Smooth muscle cell (in vitro differentiated cells): Measurements from ENCODE around the gene UPK2. TPM values are rescaled to one million over a fixed set of nuclear protein-coding genes. Genes with fewer than 3 reads are reported as not detected.

ENCODE experiments used
- DNase-seq: peaks from one replicate; lab custom pipeline; 2025; ENCODE audit not compliant: unreplicated experiment; lab: John Stamatoyannopoulos, UW
- H2AFZ ChIP-seq: fragments of 200-600 bp; sonication (generic); 2 replicates; pipeline ENCODE4 v1.6.0; 2016; ENCODE audit warnings: antibody characterized with exemption, low read depth, mild to moderate bottlenecking
- H3F3A ChIP-seq: fragments of 200-600 bp; sonication (generic); 2 replicates; pipeline ENCODE4 v1.6.0; 2017; ENCODE audit warnings: antibody characterized with exemption, low read depth
- H3K27ac ChIP-seq: fragments of 200-600 bp; sonication (generic); 2 replicates; pipeline ENCODE4 v1.5.1; 2016; ENCODE audit warnings: low read depth, mild to moderate bottlenecking
- H3K27me3 ChIP-seq: fragments of 200-600 bp; sonication (generic); 2 replicates; pipeline ENCODE4 v1.6.1; 2016; ENCODE audit warnings: low read depth, mild to moderate bottlenecking
- H3K36me3 ChIP-seq: fragments of 200-600 bp; sonication (generic); 2 replicates; pipeline ENCODE4 v1.5.1; 2016; ENCODE audit warnings: low read depth
- H3K4me1 ChIP-seq: fragments of 200-600 bp; sonication (generic); 2 replicates; pipeline ENCODE4 v1.5.1; 2016; ENCODE audit warnings: low read depth
- H3K4me2 ChIP-seq: fragments of 200-600 bp; sonication (generic); 2 replicates; pipeline ENCODE4 v1.6.0; 2016; ENCODE audit warnings: mild to moderate bottlenecking
- H3K4me3 ChIP-seq: fragments of 200-600 bp; sonication (generic); 2 replicates; pipeline ENCODE4 v1.5.1; 2016; ENCODE audit warnings: mild to moderate bottlenecking
- H3K79me2 ChIP-seq: fragments of 200-600 bp; sonication (generic); 2 replicates; pipeline ENCODE4 v1.6.0; 2016; ENCODE audit warnings: low read depth, mild to moderate bottlenecking
- H3K9ac ChIP-seq: fragments of 200-600 bp; sonication (generic); 2 replicates; pipeline ENCODE4 v1.6.0; 2016; ENCODE audit warnings: low read depth
- H3K9me3 ChIP-seq: fragments of 200-600 bp; sonication (generic); replicated peaks from 2 replicates; pipeline ENCODE4 v1.5.1; 2016; ENCODE audit warnings: low read depth
- H4K20me1 ChIP-seq: fragments of 200-600 bp; sonication (generic); 2 replicates; pipeline ENCODE4 v1.6.0; 2016; ENCODE audit warnings: low read depth
- CTCF ChIP-seq: fragments of 200-600 bp; sonication (generic); IDR thresholded peaks from 2 replicates; pipeline ENCODE4 v1.5.1; 2017; ENCODE audit warnings: borderline replicate concordance, mild to moderate bottlenecking, antibody characterized with exemption; ENCODE audit not compliant: insufficient read depth, poor library complexity, severe bottlenecking
- WGBS: methylation state at CpG from one replicate; pipeline ENCODE4 v1.1.7; 2016; ENCODE audit warnings: low lambda C conversion rate; 5-methylcytosine and 5-hydroxymethylcytosine counted together
- polyA plus RNA-seq: library from polyadenylated mRNA; unstranded; fragments of >200 nt; fragmentation: Nextera tagmentation; extraction: Ambion mirVana; gene quantifications from 2 replicates; pipeline ENCODE4 v1.2.1, GENCODE V29; 2016
- total RNA-seq: library from RNA; depleted of rRNA; stranded (reverse); fragments of >200 nt; gene quantifications from 2 replicates; pipeline ENCODE4 v1.2.3, GENCODE V29; 2014

UPK2 gene
- total and polyA plus RNA-seq, 2 experiments from 2014 or later: 1.4 TPM; not detected in 1

- peak overlapping the region; percentile 35 for H2AFZ ChIP-seq
Observed at GRCh38 chr11:118930094-118930712, 25.9 kb upstream of the UPK2 start.

GRCh38 chr11:118931571-118931970 is 24.5 kb upstream of the UPK2 start:
- H3K27me3 ChIP-seq: no peaks in the 10 kb centered on the region
- peaks cover 9% of the 10 kb centered on the region for H3K4me1 ChIP-seq
- peaks cover 10% of the 10 kb centered on the region for H3F3A ChIP-seq
- H3K27ac ChIP-seq: no peak overlapping the region
- H3K79me2 ChIP-seq: no peaks in the 10 kb centered on the region
- H3K36me3 ChIP-seq: no peaks in the 10 kb centered on the region
- H3K9ac ChIP-seq: no peak overlapping the region
- no peak for DNase-seq
- H3K4me3 ChIP-seq: no peak overlapping the region
- no peak overlapping the region for H3K4me2 ChIP-seq
- H3K9me3 ChIP-seq: no peaks in the 10 kb centered on the region
- H2AFZ ChIP-seq: no peak overlapping the region
- TF ChIP-seq CTCF: no peak
- no peaks in the 10 kb centered on the region for H4K20me1 ChIP-seq

More at GRCh38 chr11:118930094-118930712, 25.9 kb upstream of the UPK2 start:
- H3K79me2 ChIP-seq: peaks cover 2% of the 10 kb centered on the region
- peaks cover 10% of the 10 kb centered on the region for H3F3A ChIP-seq
- peaks cover 9% of the 10 kb centered on the region for H3K4me1 ChIP-seq
- under 1% methylated on average over 20 of the region's 20 CpGs for WGBS
- peaks cover under 1% of the 10 kb centered on the region for H4K20me1 ChIP-seq
- no peaks in the 10 kb centered on the region for H3K27me3 ChIP-seq
- DNase-seq: peak; percentile 56
- peak overlapping the region; percentile 85 for H3K27ac ChIP-seq
- H3K36me3 ChIP-seq: no peaks in the 10 kb centered on the region
- H3K4me2 ChIP-seq: peak overlapping the region; percentile 89
- H3K9me3 ChIP-seq: no peaks in the 10 kb centered on the region
- peak; percentile 91 for TF ChIP-seq CTCF
- peak overlapping the region; percentile 29 for H3K9ac ChIP-seq
- H3K4me3 ChIP-seq: peak overlapping the region; percentile 69

DNA sequence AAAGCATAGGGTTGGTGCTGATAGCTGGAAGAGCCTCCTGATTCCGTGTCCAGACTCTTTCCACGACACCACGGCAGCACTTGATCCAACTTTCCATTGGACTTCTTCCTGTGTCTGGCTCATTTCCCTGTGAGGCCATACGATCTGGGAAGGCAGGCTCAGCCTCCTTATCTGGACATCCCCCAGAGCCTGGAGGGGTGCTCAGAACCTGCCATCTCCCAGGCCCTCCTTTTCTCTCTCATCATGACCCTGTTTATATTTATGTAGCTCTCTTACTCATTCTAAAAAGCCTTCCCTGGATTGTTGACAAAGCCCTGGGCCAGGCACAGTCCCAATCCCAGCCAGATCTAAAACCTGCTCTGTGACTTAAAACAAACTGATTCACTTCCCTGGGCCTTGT is 22.6 kb upstream of the UPK2 start:
- no peak overlapping the region for H3K4me2 ChIP-seq
- H3K36me3 ChIP-seq: no peaks in the 10 kb centered on the region
- H3K9ac ChIP-seq: no peak overlapping the region
- no peaks in the 10 kb centered on the region for H4K20me1 ChIP-seq
- peaks cover 10% of the 10 kb centered on the region for H3F3A ChIP-seq
- DNase-seq: no peak
- H2AFZ ChIP-seq: no peak overlapping the region
- peak overlapping the region; percentile 24 for H3K27ac ChIP-seq
- no peaks in the 10 kb centered on the region for H3K27me3 ChIP-seq
- WGBS: 18% methylated on average over 4 of the region's 4 CpGs
- no peaks in the 10 kb centered on the region for H3K9me3 ChIP-seq
- H3K4me1 ChIP-seq: peaks cover 3% of the 10 kb centered on the region
- TF ChIP-seq CTCF: no peak
- no peak overlapping the region for H3K4me3 ChIP-seq
- H3K79me2 ChIP-seq: no peaks in the 10 kb centered on the region

DNA sequence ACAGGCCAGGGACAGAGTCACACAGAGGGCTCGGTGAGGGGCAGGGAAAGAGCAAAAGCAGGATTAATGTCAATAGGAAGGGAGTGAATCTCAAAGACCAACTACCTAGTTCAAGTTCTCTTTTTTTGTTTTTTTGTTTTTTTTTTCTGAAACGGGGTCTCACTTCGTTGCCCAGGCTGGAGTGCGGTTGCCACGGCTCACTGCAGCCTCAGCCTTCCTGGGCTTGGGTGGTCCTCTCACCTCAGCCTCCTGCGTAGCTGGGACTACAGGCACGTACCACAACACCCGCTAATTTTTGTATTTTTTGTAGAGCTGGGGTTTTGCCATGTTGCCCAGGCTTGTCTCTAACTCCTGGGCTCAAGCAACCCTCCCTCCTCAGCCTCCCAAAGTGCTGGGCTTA is 20.7 kb upstream of the UPK2 start:
- no peak for DNase-seq
- 91% methylated on average over 8 of the region's 8 CpGs for WGBS

More for the DNA sequence above, 20.7 kb upstream of the UPK2 start:
- Histone ChIP-seq H3F3A (peaks cover 10% of the 10 kb centered on the region), H3K9me3 (no peaks in the 10 kb centered on the region), H4K20me1 (no peaks in the 10 kb centered on the region), H3K9ac (no peak overlapping the region), H3K4me3 (no peak overlapping the region), H3K27me3 (no peaks in the 10 kb centered on the region), H3K4me2 (no peak overlapping the region), H3K27ac (no peak overlapping the region), H3K79me2 (no peaks in the 10 kb centered on the region), H2AFZ (no peak overlapping the region), H3K4me1 (peaks cover 13% of the 10 kb centered on the region), H3K36me3 (no peaks in the 10 kb centered on the region)
- TF ChIP-seq CTCF: no peak
